WTC11 (cell line): ENCODE results near the gene TEAD1. TPM values are rescaled to one million over a fixed set of nuclear protein-coding genes. Genes with fewer than 3 reads are reported as not detected.

Source experiments
- ATAC-seq: fragments of 200-7000 bp; cut with Tn5 transposase; 2 replicates; pipeline ENCODE4 v1.10.0; 2021; ENCODE audit warnings: mild to moderate bottlenecking, moderate library complexity
- CTCF ChIA-PET: fragments of 300-600 bp; sonication (Branson Sonifier 250); formaldehyde crosslinking; loops from one replicate; lab custom pipeline; 2021; ENCODE audit warnings: antibody characterized with exemption; lab: Charles Lee
- POLR2A ChIA-PET: fragments of 350-600 bp; sonication (Branson Sonifier 250); formaldehyde crosslinking; loops from one replicate; lab custom pipeline; 2021; ENCODE audit warnings: antibody characterized with exemption; lab: Charles Lee
- DNase-seq: peaks from one replicate; pipeline ENCODE4 v3.0.0; 2021; ENCODE audit warnings: low spot score
- H3K27ac Mint-ChIP-seq: 2 replicates; pipeline ENCODE4 v1.8.0; 2021; ENCODE audit warnings: mixed read lengths
- H3K27me3 Mint-ChIP-seq: 2 replicates; pipeline ENCODE4 v1.8.0; 2021; ENCODE audit warnings: low read depth, mild to moderate bottlenecking, moderate library complexity, mixed read lengths
- H3K36me3 Mint-ChIP-seq: 2 replicates; pipeline ENCODE4 v1.8.0; 2021; ENCODE audit warnings: mixed read lengths
- H3K4me1 Mint-ChIP-seq: 2 replicates; pipeline ENCODE4 v1.8.0; 2022; ENCODE audit warnings: mixed read lengths
- H3K4me3 Mint-ChIP-seq: 2 replicates; pipeline ENCODE4 v1.8.0; 2021; ENCODE audit warnings: mild to moderate bottlenecking, moderate library complexity, mixed read lengths
- H3K9me3 Mint-ChIP-seq: 2 replicates; pipeline ENCODE4 v1.8.0; 2021; ENCODE audit warnings: mixed read lengths
- ETV6 ChIP-seq: sonication (generic); formaldehyde crosslinking; IDR thresholded peaks from 2 replicates; pipeline ENCODE4 v1.8.1; 2022; ENCODE audit warnings: mild to moderate bottlenecking, missing genetic modification reagents
- GABPB1 ChIP-seq: sonication (generic); formaldehyde crosslinking; IDR thresholded peaks from 2 replicates; pipeline ENCODE4 v1.8.1; 2023; ENCODE audit warnings: mild to moderate bottlenecking, missing genetic modification reagents
- NFE2L1 ChIP-seq: sonication (generic); formaldehyde crosslinking; IDR thresholded peaks from 2 replicates; pipeline ENCODE4 v1.8.1; 2023; ENCODE audit warnings: missing genetic modification reagents
- SMAD4 ChIP-seq: sonication (generic); formaldehyde crosslinking; IDR thresholded peaks from 2 replicates; pipeline ENCODE4 v1.8.0; 2022; ENCODE audit warnings: mild to moderate bottlenecking, missing genetic modification reagents
- TP53 ChIP-seq: sonication (generic); formaldehyde crosslinking; IDR thresholded peaks from 2 replicates; pipeline ENCODE4 v1.8.1; 2023; ENCODE audit warnings: mild to moderate bottlenecking, missing genetic modification reagents
- total RNA-seq: library from RNA; stranded (reverse); gene quantifications from 3 replicates; pipeline ENCODE4 v1.2.3, GENCODE V29; 2021
- TF ChIP-seq, protein P1 (sequence below): fragments of 250-450 bp; sonication (Bioruptor Pico); IDR thresholded peaks from 2 replicates; pipeline ENCODE4 v1.9.0; 2021; ENCODE audit warnings: mild to moderate bottlenecking
- TF ChIP-seq, protein P2 (sequence below): fragments of 250-450 bp; sonication (Bioruptor Pico); IDR thresholded peaks from 2 replicates; pipeline ENCODE4 v1.9.0; 2021; ENCODE audit warnings: mild to moderate bottlenecking
- TF ChIP-seq, protein P3 (sequence below): sonication (generic); formaldehyde crosslinking; IDR thresholded peaks from 2 replicates; pipeline ENCODE4 v1.8.0; 2022; ENCODE audit warnings: missing genetic modification reagents
- TF ChIP-seq, protein P4 (sequence below): sonication (generic); formaldehyde crosslinking; IDR thresholded peaks from 2 replicates; pipeline ENCODE4 v1.8.0; 2022; ENCODE audit warnings: mild to moderate bottlenecking, missing genetic modification reagents
- TF ChIP-seq, protein P5 (sequence below): sonication (generic); formaldehyde crosslinking; IDR thresholded peaks from 2 replicates; pipeline ENCODE4 v1.8.1; 2022; ENCODE audit warnings: low read depth, missing genetic modification reagents, borderline replicate concordance
- TF ChIP-seq, protein P6 (sequence below): sonication (generic); formaldehyde crosslinking; IDR thresholded peaks from 2 replicates; pipeline ENCODE4 v1.8.1; 2023; ENCODE audit warnings: mild to moderate bottlenecking, missing genetic modification reagents, moderate library complexity
- TF ChIP-seq, protein P7 (sequence below): fragments of 250-450 bp; sonication (Bioruptor Pico); IDR thresholded peaks from 2 replicates; pipeline ENCODE4 v1.9.0; 2021; ENCODE audit warnings: mild to moderate bottlenecking, borderline replicate concordance

The TEAD1 gene
- total RNA-seq, 1 experiment from 2014 or later, result 79.9 TPM

DNA sequence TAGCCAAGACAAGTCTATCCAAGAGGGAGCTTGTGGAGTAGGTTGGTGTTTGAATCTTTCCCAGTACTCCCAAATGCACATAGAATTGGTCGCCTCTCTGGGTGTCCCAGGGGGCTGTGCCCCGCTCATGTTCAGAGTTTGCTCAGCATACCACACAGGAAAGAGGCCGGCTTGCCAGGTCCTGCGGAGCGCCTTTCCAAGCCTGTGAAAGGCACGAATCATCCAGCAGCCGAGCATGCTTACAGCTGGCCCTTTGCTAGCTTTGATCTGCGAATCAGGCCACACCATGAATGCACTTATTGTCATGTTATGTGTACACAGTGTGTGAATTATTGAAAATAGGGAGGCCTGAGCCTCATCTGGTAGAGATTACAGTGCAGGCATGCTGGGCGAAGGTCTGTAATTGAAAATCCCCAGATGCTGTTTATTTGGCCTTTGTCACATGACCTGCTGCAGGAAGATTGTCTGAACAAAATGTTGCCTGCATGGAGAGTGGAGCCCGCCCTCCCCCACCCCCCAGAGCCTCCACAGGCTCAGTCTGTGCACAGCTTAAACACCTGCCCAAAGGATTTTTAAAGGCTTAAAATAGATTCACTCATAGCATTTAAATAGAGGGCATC, 171.6 kb downstream of the TEAD1 start:
- H3K9me3 Mint-ChIP-seq, result no peaks in the 10 kb centered on the region
- ATAC-seq, result peak; percentile 65
- TF ChIP-seq, protein P1, sequence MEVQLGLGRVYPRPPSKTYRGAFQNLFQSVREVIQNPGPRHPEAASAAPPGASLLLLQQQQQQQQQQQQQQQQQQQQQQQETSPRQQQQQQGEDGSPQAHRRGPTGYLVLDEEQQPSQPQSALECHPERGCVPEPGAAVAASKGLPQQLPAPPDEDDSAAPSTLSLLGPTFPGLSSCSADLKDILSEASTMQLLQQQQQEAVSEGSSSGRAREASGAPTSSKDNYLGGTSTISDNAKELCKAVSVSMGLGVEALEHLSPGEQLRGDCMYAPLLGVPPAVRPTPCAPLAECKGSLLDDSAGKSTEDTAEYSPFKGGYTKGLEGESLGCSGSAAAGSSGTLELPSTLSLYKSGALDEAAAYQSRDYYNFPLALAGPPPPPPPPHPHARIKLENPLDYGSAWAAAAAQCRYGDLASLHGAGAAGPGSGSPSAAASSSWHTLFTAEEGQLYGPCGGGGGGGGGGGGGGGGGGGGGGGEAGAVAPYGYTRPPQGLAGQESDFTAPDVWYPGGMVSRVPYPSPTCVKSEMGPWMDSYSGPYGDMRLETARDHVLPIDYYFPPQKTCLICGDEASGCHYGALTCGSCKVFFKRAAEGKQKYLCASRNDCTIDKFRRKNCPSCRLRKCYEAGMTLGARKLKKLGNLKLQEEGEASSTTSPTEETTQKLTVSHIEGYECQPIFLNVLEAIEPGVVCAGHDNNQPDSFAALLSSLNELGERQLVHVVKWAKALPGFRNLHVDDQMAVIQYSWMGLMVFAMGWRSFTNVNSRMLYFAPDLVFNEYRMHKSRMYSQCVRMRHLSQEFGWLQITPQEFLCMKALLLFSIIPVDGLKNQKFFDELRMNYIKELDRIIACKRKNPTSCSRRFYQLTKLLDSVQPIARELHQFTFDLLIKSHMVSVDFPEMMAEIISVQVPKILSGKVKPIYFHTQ (CRISPR knock-in tag), result no peak
- TF ChIP-seq, protein P2, sequence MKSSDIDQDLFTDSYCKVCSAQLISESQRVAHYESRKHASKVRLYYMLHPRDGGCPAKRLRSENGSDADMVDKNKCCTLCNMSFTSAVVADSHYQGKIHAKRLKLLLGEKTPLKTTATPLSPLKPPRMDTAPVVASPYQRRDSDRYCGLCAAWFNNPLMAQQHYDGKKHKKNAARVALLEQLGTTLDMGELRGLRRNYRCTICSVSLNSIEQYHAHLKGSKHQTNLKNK (CRISPR knock-in tag), result no peak
- TF ChIP-seq, protein P3, sequence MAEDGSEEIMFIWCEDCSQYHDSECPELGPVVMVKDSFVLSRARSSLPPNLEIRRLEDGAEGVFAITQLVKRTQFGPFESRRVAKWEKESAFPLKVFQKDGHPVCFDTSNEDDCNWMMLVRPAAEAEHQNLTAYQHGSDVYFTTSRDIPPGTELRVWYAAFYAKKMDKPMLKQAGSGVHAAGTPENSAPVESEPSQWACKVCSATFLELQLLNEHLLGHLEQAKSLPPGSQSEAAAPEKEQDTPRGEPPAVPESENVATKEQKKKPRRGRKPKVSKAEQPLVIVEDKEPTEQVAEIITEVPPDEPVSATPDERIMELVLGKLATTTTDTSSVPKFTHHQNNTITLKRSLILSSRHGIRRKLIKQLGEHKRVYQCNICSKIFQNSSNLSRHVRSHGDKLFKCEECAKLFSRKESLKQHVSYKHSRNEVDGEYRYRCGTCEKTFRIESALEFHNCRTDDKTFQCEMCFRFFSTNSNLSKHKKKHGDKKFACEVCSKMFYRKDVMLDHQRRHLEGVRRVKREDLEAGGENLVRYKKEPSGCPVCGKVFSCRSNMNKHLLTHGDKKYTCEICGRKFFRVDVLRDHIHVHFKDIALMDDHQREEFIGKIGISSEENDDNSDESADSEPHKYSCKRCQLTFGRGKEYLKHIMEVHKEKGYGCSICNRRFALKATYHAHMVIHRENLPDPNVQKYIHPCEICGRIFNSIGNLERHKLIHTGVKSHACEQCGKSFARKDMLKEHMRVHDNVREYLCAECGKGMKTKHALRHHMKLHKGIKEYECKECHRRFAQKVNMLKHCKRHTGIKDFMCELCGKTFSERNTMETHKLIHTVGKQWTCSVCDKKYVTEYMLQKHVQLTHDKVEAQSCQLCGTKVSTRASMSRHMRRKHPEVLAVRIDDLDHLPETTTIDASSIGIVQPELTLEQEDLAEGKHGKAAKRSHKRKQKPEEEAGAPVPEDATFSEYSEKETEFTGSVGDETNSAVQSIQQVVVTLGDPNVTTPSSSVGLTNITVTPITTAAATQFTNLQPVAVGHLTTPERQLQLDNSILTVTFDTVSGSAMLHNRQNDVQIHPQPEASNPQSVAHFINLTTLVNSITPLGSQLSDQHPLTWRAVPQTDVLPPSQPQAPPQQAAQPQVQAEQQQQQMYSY, result no peak
- TF ChIP-seq NFE2L1 (CRISPR knock-in tag) (no peak), GABPB1 (0 out of 2 replicates have a peak, but pooled peaks have one; percentile 48), ETV6 (CRISPR knock-in tag) (no peak), SMAD4 (CRISPR knock-in tag) (no peak)
- TF ChIP-seq, protein P4, sequence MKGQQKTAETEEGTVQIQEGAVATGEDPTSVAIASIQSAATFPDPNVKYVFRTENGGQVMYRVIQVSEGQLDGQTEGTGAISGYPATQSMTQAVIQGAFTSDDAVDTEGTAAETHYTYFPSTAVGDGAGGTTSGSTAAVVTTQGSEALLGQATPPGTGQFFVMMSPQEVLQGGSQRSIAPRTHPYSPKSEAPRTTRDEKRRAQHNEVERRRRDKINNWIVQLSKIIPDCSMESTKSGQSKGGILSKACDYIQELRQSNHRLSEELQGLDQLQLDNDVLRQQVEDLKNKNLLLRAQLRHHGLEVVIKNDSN (CRISPR knock-in tag), result peak; percentile 32; the same call in 1 of the 2 replicates
- TF ChIP-seq, protein P5, sequence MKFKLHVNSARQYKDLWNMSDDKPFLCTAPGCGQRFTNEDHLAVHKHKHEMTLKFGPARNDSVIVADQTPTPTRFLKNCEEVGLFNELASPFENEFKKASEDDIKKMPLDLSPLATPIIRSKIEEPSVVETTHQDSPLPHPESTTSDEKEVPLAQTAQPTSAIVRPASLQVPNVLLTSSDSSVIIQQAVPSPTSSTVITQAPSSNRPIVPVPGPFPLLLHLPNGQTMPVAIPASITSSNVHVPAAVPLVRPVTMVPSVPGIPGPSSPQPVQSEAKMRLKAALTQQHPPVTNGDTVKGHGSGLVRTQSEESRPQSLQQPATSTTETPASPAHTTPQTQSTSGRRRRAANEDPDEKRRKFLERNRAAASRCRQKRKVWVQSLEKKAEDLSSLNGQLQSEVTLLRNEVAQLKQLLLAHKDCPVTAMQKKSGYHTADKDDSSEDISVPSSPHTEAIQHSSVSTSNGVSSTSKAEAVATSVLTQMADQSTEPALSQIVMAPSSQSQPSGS (CRISPR knock-in tag), result no peak
- TF ChIP-seq, protein P6, sequence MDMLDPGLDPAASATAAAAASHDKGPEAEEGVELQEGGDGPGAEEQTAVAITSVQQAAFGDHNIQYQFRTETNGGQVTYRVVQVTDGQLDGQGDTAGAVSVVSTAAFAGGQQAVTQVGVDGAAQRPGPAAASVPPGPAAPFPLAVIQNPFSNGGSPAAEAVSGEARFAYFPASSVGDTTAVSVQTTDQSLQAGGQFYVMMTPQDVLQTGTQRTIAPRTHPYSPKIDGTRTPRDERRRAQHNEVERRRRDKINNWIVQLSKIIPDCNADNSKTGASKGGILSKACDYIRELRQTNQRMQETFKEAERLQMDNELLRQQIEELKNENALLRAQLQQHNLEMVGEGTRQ, result peak; percentile 71; the same call in 1 of the 2 replicates
- H3K36me3 Mint-ChIP-seq, result no peaks in the 10 kb centered on the region
- ChIA-PET CTCF (interaction anchor here (1.1 to 1.6 kb wide), 4 partner anchors 18 to 68 kb away, joined by 3 to 10 read pairs (median 4); no protein-coding TSS in a partner anchor), POLR2A (interaction anchor here (0.6 kb wide), 1 partner anchor 200 kb away, joined by 5 read pairs; no protein-coding TSS in a partner anchor)
- DNase-seq, result peak; percentile 41
- no peak overlapping the region; the same call in 1 of the 2 replicates for H3K4me3 Mint-ChIP-seq
- peaks cover 67% of the 10 kb centered on the region for H3K4me1 Mint-ChIP-seq
- peak overlapping the region; percentile 87 for H3K27ac Mint-ChIP-seq
- no peaks in the 10 kb centered on the region for H3K27me3 Mint-ChIP-seq

DNA sequence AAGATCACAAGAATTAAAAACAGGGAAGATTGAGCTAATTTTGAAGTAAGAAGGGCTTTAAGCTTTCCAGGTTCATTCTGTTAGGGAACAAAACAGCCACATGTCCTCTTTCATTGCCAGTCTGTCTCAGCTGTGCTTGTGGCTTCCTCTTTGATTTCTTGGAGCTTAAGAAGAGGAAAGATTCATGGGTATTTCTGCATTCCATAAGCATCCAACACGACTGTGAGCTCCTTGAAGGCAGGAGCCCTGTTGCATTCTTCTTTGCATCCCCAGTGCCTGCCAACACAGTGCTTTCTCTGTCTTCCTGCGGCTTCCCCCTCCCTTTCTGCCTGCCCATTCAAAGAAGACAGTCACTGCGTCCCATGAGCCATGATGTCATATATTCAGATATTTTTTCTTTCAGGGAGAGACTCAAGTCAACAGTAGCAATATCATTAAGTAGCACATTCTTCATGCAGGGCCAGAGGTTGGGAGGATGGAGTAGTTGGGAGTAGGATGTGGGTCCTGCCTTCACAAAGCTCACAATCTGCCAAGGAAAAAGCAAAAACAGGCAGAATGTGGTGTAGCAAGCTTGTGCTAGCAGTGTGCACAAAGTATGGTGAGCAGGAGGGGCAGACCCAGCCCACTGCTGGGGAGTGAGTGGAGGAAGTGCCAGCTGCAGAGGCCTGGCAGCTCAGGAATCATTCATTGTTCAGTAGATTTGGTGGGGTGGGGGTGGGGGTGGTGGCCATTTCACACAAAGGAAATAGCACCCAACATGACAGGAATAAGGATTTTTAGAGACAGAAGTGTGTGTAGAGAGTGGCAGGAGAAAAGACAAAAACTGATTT, 172.8 kb downstream of the TEAD1 start:
- ChIA-PET CTCF (interaction anchor here (0.7 to 1.6 kb wide), 4 partner anchors 18 to 163 kb away, joined by 3 to 10 read pairs (median 3); no protein-coding TSS in a partner anchor), POLR2A (no interaction called here)
- Mint-ChIP-seq H3K4me1 (peaks cover 59% of the 10 kb centered on the region), H3K9me3 (no peaks in the 10 kb centered on the region), H3K27ac (peak overlapping the region; percentile 75), H3K27me3 (no peaks in the 10 kb centered on the region), H3K36me3 (no peaks in the 10 kb centered on the region), H3K4me3 (no peak overlapping the region)
- ATAC-seq, result no peak
- no peak for DNase-seq
- TF ChIP-seq, protein P3, result no peak
- no peak for TF ChIP-seq TP53
- TF ChIP-seq, protein P7, sequence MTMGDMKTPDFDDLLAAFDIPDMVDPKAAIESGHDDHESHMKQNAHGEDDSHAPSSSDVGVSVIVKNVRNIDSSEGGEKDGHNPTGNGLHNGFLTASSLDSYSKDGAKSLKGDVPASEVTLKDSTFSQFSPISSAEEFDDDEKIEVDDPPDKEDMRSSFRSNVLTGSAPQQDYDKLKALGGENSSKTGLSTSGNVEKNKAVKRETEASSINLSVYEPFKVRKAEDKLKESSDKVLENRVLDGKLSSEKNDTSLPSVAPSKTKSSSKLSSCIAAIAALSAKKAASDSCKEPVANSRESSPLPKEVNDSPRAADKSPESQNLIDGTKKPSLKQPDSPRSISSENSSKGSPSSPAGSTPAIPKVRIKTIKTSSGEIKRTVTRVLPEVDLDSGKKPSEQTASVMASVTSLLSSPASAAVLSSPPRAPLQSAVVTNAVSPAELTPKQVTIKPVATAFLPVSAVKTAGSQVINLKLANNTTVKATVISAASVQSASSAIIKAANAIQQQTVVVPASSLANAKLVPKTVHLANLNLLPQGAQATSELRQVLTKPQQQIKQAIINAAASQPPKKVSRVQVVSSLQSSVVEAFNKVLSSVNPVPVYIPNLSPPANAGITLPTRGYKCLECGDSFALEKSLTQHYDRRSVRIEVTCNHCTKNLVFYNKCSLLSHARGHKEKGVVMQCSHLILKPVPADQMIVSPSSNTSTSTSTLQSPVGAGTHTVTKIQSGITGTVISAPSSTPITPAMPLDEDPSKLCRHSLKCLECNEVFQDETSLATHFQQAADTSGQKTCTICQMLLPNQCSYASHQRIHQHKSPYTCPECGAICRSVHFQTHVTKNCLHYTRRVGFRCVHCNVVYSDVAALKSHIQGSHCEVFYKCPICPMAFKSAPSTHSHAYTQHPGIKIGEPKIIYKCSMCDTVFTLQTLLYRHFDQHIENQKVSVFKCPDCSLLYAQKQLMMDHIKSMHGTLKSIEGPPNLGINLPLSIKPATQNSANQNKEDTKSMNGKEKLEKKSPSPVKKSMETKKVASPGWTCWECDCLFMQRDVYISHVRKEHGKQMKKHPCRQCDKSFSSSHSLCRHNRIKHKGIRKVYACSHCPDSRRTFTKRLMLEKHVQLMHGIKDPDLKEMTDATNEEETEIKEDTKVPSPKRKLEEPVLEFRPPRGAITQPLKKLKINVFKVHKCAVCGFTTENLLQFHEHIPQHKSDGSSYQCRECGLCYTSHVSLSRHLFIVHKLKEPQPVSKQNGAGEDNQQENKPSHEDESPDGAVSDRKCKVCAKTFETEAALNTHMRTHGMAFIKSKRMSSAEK (CRISPR knock-in tag), result no peak
